HK-2 (cell line): Measurements from ENCODE around the gene CFAP46.
"Not testable (repeated sequence)": the region's sequence is repeated elsewhere in the genome, so short reads cannot be mapped to it uniquely, and the experiment has no call there.

Source experiments
- DNase-seq: peaks from one replicate; pipeline ENCODE4 v3.0.0-alpha.2; 2018; ENCODE audit not compliant: unreplicated experiment

Gene CFAP46

DNA sequence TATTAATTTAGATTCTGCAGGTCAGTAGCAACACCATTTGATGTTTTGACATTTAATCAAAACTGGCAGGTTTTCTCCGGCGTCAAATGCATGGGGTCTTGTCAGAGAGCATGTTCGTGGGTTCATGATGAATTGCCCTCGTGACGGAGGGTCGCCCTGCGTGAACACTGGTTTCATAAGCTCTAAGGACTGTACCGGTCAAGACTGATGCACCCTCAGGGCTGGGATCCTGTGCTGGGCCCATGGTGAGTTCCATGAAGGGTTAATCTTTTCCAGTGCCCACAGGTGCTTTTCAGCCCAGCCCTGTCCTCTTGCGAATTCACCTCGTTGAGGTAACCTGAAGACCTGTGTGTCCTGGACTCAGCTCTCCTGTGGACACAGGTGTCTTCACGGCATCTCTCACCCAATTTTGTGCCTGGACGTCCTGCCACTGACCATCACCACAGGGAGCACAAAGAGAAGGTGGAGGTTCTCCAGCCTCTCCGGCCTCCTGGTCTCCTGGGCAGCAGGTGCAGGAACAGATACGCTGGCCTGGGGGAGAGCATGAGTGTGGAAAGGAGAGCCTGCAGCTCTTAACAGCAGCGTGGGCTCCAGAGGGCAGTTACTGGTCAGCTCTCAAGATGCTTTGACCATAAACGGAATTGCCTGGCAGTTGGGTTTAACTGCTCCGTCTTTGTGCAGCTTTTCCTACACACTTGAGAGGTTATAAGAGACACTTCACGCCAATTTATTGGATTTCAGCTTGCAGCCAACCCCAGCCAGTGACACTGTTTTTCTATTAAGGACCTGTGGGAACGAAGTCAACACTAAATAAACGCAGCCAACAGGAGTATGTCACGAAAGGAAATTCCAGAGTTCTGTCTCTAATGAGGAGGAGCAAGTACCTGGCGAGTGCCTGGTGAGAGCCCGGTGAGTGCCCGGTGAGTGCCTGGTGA lies 37.4 kb upstream of the CFAP46 start:
- no peak for DNase-seq

GRCh38 chr10:132978542-132978941 lies 36.2 kb upstream of the CFAP46 start:
- no peak for DNase-seq

DNA sequence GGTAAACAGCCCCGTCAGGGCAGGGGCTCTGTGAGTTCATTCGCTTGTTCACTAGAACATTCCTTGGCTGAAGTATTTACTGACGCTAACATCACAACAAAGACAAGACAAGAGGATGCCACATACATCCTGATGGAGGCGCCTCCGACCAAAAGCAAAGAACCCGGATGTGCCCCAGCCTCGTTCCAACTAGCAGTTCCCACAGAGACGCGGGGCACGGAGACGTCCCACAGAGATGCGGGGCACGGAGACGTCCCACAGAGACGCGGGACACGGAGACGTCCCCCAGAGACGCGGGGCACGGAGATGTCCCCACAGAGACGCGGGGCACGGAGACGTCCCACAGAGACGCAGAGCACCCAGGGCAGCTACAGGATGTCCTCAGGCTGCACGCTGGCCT lies 35.4 kb upstream of the CFAP46 start:
- DNase-seq: no peak

GRCh38 chr10:132977076-132977475 lies 34.7 kb upstream of the CFAP46 start:
- no peak for DNase-seq

DNA sequence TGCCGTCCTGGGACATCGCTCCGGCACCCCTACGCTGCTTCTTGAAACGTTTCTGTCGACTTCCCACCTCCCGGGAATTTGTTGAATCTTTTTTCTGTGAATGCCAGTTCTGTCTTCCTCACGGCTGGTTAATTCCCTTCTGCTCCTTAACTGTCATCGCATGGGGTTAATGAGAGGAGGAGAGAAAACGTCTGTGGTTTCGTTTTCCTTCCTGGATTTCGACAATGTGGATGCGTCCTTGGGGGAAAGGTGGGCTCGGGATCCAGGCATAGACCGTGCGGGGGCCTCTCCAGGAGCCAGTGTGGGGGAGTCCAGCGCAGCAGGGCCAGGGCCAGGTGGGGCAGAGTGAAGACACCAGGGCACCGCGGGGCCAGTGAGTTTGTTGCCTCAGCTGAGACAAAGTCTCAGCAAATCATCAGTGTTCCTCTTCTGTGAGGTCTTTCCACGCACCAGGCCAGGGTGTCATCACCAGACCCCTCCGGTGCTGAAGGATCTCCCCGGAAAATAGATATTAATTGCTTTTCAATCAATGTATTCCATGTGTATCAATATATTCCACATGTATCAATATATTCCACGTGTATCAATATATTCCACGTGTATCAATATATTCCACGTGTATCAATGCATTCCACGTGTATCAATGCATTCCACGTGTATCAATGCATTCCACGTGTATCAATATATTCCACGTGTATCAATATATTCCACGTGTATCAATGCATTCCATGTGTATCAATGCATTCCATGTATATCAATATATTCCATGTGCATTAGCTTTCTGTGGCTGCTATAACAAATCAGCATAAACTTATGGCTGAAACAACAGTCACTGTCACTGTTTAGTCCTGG lies 33.7 kb upstream of the CFAP46 start:
- DNase-seq: no peak

GRCh38 chr10:132974886-132975830 lies 32.8 kb upstream of the CFAP46 start:
- DNase-seq: no peak

GRCh38 chr10:132974249-132974796 lies 32.0 kb upstream of the CFAP46 start:
- DNase-seq: no peak

- no peak for DNase-seq
Measured at GRCh38 chr10:132973903-132974241, 31.5 kb upstream of the CFAP46 start.

GRCh38 chr10:132972986-132973902 lies 30.9 kb upstream of the CFAP46 start:
- no peak for DNase-seq

GRCh38 chr10:132972149-132972985 lies 30.0 kb upstream of the CFAP46 start:
- no peak for DNase-seq

GRCh38 chr10:132971448-132972148 lies 29.2 kb upstream of the CFAP46 start:
- DNase-seq: no peak

GRCh38 chr10:132970641-132971438 lies 28.5 kb upstream of the CFAP46 start:
- no peak for DNase-seq

GRCh38 chr10:132967540-132967939 lies 25.2 kb upstream of the CFAP46 start:
- DNase-seq: no peak

DNA sequence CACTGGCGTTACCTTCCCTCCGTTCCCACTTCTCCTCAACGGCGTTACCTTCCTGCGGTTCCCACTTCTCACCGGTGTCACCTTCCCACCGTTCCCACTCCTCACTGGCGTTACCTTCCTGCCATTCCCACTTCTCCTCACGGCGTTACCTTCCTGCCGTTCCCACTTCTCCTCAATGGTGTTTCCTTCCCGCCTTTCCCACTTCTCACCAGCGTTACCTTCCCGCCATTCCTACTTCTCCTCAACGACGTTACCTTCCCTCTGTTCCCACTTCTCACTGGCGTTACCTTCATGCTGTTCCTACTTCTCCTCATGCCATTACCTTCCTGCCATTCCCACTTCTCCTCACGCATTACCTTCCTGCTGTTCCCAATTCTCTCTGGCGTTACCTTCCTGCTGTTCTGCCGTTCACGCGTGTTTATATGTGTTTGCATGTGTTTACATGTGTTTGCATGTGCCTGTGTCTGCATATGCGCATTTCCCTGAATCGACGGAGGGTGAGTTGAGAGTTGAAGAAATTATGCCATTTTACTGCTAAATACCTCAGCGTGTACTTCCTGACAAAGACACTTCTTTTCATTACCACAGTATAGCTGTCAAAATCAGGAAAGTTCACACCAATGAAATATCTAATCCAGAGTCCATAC lies 23.2 kb upstream of the CFAP46 start:
- DNase-seq: no peak

DNA sequence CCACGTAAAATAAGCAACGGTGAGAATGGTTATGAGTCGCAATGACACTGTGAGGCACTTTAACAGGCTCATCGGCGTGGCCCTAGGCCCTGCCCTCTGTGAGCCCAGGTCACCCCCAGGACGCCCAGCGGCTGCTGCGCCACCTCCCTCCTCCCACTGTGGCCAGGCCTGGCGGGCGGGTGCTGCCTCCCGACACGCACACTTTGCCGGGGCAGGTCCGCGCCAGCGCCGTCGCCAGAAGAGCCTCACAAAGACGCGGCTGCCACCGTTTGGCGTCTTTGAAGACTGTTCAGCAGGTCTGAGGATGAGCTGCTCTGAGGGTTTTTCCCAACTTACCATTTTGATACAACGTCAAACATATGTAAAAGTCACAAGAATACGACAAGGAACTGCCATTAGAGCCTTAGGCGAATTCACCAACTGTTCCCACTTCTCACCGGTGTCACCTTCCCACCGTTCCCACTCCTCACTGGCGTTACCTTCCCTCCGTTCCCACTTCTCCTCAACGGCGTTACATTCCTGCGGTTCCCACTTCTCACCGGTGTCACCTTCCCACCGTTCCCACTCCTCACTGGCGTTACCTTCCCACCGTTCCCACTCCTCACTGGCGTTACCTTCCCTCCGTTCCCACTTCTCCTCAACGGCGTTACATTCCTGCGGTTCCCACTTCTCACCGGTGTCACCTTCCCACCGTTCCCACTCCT lies 22.5 kb upstream of the CFAP46 start:
- DNase-seq: not testable (repeated sequence)

- no peak for DNase-seq
Measured at GRCh38 chr10:132964231-132964630, 21.9 kb upstream of the CFAP46 start.
